HG02943 (cell line): ENCODE results near the gene CLRN3.

Experiments used
- ATAC-seq: cut with Tn5 transposase; IDR thresholded peaks from one replicate; pipeline ENCODE4 v1.9.1; 2021; ENCODE audit warnings: mild to moderate bottlenecking, low read depth, moderate library complexity; ENCODE audit not compliant: unreplicated experiment

The CLRN3 gene

DNA sequence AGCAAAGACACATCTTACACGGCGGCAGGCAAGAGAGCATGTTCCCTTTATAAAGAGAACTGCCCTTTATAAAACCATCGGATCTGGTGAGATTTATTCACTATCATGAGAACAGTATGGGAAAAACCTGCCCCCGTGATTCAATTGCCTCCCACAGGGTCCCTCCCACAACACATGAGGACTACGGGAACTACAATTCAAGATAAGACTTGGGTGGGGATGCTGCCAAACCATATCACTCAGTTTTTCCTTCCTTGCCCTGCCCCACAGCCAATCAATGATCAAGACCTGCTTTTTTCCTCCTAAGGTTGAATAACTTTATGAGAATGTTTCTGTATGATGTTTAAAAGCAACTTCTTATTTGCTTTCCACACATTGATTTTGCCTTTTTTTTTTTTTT, 11.0 kb upstream of the CLRN3 start:
- ATAC-seq, result no peak

DNA sequence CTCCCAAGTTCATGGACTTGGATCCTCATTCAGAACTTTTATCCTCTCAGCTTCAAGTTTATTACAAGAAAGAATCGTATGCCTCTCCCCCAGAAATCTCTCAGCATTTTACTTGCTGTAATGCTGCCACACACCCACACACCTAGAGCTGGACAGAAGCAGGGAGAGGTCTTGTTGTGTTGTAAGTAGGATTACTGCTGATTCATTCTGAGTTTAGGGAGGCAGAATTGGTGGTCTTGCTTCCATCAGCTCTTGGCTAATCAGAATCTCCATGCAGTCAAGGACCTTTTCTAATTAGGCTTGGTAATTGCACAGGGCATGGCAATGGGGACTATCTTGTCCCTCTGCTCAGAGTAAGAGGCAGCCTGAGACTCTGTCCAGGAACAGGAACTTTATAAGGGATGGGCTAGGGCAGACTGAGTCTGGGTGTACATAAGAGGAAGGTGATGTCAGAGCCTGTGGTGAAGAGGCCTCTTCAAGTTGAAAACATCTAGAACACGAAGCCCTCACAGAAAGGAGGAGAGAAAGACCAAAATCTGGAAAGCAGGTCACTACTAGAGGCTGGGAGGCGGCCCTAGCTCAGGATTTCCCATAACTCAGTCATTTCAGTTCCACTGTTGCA, 7.1 kb upstream of the CLRN3 start:
- ATAC-seq, result no peak

DNA sequence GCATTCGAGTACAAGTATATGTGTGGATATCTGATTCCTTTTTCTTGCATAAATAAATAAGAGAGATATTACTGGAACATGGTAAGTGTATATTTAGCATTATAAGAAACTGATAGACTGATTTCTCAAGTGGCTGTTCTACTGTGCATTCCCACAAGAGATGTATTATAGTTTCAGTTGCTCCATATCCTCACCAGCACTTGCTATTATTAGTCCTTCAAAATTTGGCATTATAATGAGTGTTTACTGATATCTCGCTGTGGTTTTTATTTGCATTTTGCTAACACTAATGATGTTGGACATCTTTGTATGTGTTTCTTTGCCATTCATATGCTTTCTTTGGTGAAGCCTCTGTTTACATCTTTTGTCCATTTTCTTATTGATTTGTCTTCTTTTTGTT, 4.4 kb upstream of the CLRN3 start:
- no peak for ATAC-seq

DNA sequence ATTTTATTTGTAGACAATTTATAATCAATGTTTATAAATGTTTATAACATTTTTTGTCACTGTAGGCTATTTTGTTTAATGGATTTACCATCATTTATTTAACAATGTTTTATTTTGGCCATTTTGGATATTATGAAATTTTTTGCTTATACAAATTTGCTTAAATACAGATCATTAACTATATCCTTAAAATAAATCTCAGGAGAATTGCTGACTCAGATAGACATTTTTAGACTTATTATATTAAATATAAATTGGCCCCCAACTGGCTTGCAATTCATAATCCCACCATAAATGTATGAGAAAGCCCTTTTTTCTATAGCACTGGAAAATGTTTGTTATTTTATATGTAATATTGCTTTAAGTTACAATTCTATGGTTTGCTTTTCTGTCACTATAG, 3.8 kb upstream of the CLRN3 start:
- ATAC-seq, result no peak

DNA sequence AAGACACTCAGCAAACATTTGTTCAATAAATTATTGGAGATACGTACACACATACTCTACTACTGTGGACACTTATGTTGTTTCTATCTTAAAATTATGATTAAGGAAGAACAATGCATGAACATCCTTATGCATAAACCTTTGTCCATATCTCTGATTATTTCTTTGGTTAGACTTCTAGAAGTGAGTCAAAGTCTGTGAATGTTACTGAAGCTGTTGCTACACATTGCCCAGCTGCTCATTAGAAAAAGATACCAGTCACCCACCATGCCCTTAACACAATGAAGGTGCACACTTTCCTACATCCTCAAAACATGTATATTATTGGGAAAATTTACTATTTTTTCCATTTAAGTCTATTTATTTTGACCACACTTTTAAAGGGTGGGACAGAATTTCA, 1.4 kb upstream of the CLRN3 start:
- ATAC-seq, result no peak

DNA sequence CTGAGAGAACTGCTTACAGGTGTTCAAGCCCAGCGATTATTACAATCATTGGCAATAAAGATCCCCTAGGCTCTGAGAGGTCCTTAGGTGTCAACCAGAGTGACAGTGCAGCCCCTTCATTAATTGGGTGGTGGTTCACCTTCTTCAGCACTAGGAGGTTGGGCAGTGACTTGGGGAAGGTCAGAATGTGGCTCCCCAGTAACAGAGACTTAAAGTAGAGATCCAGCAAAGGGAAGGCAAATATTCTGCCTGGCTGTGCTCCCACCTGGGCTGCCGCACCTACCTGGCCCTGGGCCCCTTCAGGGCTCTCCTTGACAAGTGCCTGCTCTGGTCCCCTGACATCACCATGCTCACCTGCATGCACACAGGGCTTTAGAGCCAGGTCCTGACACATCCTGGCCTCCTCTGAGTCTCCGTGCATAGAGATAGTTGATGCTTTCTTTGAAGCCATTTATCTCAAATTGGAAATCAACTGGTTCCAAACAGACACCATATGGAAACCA, 1.9 kb downstream of the CLRN3 start:
- ATAC-seq, result no peak

DNA sequence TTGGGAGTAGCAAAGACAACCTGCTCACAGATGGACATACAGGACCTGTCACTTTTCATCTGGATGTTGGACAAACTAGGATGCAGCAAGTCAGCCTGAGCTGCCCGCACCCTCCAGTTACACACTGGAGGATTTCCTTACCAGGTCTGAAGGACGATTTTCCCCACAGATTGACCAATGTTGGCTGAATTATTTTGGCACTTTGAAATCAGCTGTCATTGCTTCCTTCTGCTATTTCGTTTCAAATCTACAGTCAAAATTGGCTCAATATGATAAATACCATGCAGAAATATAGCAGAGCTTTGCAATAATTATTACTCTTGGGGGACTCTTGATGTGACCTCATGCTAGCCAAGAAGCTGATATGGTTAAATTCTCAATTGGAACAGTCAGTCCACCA, 2.5 kb downstream of the CLRN3 start:
- no peak for ATAC-seq

DNA sequence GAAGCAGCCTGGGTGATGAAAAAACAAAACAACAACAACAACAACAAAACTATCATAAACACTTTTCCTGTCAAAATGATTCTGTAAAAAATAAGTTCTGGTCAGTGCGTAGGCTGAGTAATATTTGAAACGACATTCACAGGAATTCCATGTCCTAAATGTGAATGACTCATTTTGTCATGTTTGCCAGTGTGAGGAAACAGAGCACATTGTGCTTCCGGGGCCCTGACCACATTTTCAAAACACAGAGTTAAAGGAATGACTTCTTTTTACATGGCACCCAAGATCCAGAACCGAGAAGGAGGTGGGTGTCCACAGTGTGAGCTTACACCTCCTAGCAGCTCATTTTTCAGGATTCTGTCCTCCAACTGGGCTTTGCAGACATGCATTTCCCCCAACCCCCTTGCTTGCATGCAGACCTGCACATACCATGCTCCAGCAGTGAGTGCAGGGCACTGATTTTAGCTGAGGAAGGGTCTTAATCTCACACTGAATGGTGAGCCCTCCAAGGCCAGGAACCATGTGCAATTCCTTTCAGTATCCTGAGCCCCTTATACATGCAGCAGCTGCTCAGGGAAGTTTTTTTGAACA, 3.0 kb downstream of the CLRN3 start:
- ATAC-seq, result no peak

DNA sequence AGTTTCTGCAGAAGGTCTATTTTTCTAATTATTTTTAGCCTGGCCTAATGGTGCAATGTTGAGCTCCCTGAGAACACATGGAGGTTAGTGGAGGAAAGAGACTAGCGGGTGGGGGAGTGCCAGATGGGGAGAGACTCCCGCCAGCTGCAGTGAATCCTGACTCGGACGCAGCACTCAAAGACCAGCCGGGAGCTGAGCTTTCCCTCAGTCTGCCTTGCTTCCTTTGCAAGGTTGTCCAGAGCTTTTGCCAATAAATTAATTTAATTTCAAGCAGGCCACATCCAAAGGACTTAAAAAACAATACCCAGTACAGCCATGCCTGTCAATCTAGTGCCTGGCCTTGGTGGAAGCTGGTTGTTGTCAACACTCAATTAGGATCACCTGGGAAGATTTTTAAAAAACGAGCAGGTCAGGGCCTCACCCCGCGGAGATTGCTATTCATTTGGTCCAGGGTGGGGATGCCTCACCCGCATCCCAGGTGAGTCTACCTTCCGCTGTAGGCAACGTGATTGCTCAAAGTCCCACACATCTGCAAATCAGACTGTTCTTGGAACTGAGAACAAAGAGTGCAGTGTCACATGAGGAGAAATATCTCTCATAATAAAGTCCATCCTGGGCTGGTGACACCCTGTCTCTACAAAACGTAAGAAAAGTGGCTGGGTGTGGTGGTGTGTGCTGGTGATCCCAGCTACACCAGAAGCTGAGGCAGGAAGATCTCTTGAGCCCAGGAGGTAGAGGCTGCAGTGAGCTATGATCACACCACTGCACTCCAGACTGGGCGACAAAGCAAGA, 4.0 kb downstream of the CLRN3 start:
- no peak for ATAC-seq

DNA sequence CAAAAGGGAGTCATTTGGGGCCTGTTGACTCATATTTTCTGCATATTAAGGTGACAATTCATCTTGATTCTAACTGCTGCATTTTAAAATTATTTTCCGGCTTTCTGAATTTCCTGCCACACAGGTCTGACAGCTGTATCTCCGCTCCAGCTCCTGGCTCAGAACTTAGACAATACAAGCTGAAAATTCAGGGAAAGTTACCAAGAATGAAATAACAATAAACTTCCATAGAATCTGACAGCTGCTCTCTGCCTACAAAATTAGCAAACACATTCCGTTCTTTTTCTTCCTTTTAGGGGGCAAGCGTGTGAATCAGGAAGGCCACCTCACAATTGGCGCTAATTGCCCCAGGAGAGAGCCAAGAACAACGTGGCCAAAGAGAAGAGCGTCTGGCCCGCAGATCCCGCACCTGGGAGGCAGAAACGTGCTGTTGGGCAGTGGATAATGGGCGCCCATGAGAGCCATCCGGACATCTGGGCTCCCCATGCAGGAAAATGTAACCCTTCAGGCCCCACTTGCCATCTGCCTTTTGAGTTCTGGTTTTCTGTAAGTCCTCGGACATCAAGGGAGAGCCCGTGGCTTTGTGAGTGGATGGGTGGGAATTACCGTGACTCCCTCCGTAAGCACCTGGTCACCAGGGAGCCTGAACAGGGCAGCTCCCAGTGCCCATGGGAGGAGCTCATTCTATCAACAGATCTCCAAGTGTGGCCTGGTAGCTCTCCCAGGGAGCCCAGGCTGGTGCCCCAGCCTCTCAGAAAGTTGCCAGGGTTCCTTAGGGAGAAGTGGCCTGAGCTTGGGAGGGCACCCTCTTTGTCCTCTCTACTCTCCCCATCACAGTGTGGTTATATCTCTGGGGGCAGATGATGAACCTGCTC, 5.0 kb downstream of the CLRN3 start:
- no peak for ATAC-seq

DNA sequence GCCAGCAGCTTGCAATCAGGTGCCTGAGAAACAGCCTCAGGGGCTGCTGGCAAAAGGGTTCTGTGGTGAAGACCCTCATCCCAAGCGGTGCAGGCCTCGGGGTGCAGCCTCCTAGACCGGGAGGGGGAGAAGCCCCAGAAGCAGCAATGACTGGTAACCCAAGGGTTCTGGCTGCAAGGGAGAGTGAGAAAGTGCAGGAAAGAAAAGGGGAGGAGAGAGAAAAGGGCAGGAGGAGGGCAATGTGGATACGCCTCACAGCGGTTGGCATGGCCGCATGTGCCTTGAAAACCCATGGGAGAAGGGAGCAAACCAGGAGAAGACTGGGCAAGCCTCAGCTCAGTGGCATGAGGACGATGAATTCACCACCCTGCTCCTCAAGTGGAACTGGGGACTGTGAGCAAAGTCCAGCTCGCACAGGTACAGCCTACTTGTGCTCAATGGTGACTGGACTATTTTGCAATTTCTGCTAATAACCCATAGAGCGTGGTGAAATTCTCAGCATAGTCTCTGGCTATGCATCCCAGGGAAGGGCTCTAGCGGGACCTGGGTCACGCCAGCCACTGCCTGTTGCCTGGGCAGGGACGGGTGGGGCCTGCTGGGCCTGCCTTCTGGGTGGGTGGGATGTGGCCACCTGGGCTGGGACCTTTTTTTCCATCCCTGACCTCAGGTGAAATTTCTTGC, 6.2 kb downstream of the CLRN3 start:
- no peak for ATAC-seq

DNA sequence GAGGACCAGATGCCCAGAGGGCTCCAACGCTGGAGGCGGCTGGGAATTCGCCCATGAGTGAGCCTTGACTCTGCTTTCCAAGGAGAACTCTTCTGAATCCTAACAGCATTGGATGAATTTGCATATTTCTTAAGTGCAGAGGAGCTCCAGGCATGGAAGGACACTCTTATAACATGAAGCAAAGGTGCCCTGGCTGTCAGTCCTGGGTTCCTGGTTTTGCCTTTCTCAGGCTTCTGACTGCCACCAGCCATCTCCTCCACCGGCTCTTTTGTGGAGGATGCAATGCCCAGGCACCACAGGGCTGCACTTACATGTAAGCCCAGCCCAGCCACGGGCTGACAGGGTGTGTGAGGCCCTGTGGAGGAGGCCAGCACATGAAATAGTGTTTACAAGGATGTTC, 8.2 kb downstream of the CLRN3 start:
- no peak for ATAC-seq

DNA sequence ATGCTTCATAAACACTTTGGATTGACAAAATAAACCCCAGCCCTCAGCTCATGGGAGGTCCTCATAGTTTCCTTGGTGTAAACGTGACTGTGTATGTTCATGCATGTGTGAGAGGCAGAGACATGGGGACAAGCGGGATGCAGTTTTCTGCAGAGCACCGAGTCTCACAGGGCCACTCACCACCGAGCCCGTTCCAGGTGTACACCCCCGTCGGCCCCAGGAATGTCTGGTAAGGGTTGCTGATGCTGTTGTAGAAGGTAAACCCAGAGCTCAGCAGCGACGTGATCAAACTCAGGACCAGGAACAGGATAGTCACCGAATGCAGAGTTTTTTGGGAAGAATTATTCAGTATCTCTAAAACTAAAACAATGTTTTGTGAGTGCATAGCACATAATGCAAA, 9.2 kb downstream of the CLRN3 start:
- no peak for ATAC-seq

DNA sequence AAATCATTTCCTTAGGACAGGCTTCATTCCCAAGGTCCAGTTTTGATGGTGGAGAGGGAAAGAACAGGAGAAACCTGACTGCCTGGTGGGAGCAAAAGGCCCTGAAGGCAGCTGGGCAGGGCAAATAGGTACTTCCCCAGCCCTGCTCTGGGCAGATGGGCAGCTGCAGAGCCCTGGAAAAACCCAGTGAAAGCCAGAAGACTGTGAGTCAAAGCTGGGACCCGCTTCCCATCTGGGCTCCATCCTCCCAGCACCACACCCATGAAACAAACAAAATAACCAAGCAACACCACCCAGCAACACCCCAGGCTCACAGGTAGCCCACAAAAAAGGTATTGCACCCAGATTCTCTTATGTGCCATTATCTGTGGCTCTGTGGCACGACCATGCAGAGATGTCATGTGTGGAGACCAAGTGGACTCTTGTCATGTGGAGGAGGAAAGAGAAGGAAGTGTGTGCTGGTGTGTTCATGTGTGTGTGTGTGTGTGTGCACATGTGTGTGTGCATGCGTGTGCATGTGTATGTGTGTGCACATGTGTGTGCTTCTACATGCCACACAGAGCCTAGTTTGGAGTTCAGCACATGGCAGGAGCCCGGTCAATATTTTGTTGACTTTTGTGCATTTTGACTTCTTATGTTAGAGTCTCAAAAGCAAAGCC, 9.8 kb downstream of the CLRN3 start:
- no peak for ATAC-seq

DNA sequence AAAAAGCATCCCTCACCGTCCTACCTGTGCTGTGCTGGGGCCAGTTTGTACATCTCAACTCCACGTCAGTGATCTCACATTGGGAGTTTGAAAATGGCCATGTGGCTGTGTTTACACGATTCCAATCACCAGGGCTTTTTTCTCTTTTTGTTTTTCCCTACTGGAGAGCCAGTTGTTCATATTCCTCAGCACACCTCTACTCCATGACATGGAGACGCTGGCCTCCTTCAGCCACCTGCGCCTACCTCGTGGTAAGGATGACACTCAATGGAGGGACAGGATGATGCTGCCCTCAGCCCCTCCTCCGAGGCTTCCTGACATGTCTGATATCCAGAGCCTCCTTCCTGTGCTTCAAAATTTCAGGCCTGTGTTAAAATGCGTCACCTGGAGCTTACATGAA, 10.3 kb downstream of the CLRN3 start:
- ATAC-seq, result no peak

DNA sequence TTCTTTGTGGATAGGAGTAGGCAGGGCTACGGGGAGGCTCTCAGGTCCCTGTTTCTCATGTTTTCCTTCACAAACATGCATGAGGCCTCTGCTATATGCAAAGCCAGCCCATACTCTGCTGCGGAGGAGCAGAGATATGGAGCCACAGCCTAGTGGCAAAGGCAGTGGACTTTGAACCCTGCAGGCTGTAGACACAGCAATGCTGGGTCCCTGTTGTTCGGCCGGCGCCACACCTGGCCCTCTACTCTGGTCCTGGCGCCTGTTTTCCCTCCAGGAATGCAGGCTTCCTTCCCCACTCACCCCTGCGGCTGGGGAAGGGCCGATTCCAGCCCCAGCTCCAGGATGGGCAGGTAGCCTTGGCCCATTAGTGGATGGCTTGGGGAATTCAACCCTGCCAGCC, 11.5 kb downstream of the CLRN3 start:
- ATAC-seq, result no peak

DNA sequence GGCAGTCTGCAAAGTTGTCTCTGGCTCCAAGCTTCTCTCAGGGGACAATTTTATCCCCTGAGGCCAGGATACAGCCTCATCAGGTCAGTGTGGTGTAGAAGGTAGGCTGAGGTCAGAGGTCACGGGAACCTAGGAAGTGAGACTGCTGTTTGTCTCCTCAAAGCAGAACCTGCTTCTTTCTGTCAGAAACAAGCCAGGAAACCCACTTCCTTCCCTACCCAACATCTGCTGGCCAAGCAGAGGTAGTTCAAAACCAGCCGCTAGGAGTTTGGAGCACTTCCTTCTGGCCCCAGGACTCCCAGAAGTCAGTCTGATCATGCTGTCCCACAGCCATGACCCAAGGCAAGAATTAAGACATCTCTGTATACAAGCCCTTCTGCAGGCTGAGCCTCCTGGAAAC, 12.2 kb downstream of the CLRN3 start:
- no peak for ATAC-seq

DNA sequence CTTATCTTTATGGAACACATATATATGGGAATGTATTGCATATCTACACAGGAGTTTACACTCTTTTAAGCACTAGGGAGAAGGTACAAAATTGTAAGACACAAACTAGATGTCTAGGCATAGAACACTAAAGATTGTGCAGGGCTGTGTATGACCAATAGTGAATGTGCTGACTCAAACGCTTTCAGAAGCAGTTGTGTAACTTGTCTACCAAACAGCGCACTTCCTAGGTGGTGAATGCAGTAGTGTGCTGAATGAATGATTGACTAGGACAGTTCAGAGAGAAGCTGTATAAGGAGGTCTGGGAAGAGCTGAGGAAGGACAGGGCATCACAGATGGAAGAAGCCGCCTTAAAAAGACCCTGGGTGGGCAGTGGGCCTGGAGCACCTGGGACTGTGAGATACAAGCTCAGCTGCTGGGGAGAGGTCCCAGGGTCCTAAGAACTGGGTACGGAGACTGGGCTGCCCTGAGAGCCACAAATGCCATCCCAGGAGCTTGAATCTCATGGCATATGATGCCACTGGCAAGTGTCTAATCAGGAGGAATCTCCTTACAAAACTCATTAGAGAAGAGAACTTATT, 14.2 kb downstream of the CLRN3 start:
- no peak for ATAC-seq

DNA sequence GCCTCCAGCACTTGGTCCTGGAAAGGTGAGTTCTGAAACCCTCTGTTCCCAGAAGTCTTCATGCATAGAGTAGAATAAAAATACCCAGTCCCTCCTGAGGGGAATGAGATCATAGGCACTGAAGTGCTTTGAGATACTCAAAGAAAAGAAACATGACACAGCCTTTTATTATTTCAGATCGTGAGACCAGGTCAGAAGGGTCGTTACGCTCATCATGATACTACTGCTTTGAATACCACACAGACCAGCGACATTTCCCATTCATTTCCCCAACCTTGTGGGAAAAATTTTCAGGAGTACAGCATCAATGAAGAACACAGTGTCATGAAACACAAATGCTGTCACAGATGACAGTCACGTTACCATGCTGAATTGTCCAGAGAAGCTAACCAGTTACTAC, 15.0 kb downstream of the CLRN3 start:
- ATAC-seq, result no peak

DNA sequence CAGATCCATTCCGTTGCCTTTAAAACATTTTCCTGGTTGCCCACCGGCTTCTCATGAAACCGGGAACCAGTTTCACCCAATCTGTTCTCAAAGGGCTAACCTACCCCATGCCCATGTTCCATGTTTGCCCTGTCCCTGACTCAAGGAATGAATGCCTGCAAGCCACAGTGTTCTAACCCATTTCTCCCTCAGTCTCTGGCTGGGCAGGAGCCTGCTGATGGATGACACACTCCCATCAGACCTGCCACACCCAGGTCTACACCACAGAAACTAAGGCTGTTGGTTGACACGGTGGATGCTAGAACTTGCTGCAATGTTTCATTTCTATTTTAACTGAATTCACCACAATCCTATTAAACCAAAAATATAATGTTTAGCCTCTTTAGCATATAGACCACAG, 15.6 kb downstream of the CLRN3 start:
- ATAC-seq, result no peak
